ENCODE measurements around the gene EPB41L1.

DNA sequence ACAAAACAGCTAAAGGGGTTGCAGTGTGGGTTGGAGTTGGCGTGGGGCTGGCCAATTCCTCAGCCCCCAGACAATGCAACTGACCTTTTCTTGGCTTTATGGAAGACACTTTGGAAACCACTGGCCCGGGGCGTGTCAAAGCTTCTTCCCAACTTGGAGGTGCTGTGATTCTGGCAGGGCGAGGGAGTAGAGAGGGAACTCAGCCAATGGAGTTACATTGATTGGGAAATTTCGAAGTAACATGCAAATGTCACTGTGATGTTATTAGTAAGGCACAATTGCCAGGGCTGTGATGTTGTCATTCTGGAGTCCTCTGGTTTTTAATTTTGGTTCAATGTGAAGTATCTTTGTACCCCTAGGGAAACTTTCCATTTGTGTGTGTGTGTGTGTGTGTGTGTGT lies 41.5 kb upstream of the EPB41L1 start:
- TF ChIP-seq, protein P1, sequence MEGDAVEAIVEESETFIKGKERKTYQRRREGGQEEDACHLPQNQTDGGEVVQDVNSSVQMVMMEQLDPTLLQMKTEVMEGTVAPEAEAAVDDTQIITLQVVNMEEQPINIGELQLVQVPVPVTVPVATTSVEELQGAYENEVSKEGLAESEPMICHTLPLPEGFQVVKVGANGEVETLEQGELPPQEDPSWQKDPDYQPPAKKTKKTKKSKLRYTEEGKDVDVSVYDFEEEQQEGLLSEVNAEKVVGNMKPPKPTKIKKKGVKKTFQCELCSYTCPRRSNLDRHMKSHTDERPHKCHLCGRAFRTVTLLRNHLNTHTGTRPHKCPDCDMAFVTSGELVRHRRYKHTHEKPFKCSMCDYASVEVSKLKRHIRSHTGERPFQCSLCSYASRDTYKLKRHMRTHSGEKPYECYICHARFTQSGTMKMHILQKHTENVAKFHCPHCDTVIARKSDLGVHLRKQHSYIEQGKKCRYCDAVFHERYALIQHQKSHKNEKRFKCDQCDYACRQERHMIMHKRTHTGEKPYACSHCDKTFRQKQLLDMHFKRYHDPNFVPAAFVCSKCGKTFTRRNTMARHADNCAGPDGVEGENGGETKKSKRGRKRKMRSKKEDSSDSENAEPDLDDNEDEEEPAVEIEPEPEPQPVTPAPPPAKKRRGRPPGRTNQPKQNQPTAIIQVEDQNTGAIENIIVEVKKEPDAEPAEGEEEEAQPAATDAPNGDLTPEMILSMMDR (IDR thresholded peaks at IDR 0.05; ENCODE audit: low read depth, low read length): no peak
- no peak for TF ChIP-seq EZH2phosphoT487 (IDR thresholded peaks at IDR 0.05; ENCODE audit: low read depth)

Measured in OCI-LY3 (cell line).